Bronchus fibroblast of lung (primary cell): ENCODE results near the gene MYMK. TPM values are rescaled to one million over a fixed set of nuclear protein-coding genes. Genes with fewer than 3 reads are reported as not detected.

Source experiments
- total RNA-seq: library from RNA; depleted of rRNA; stranded (reverse); fragments of >200 nt; gene quantifications from 2 replicates; pipeline ENCODE4 v1.2.3, GENCODE V29; 2015

MYMK gene
- total RNA-seq, result not detected in 2 replicates

DNA sequence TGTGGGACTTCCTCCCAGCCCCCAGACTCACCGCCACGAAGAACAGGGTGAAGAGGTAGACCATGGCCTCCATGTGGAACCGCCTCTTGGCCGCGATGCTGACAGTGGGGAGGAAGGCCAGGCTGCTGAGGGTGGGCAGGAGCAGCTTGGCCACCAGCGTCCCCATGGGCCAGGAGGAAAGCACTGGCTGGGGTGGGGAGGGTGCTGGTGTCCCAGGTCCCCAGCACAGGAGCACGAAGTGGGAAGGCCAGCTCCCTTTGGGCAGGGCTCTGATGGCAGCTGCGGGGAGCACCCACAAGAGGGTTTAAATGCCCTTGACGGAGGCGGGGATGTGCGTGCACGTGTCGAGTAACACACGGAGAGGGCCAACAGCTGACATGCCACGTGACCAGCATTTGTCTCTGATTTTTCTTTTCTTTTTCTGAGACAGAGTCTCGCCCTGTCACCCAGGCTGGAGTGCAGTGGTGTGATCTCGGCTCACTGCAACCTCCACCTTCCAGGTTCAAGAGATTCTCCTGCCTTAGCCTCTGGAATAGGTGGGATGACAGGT, at the start of gene MYMK:
TSS of gene MYMK (minus strand) at position 281 of the 550 bp plus-strand sequence. CDS start at position 166, 115 bp downstream.

GRCh38 chr9:133534346-133535291, 9.9 kb upstream of the MYMK start, which contains the start of gene ADAMTSL2:
ADAMTSL2 (plus strand) TSS chr9:133534704; CDS start chr9:133536713, 2,009 bp downstream.

GRCh38 chr9:133478851-133479711, 45.7 kb downstream of the MYMK start, which contains the start of gene SLC2A6:
SLC2A6 (minus strand) TSS chr9:133479099; CDS start chr9:133479059, 40 bp downstream.

Other genes starting within 250 kb of the MYMK start
- not detected in 2 replicates for gene ABO, start 249.8 kb downstream of the MYMK start, total RNA-seq
- gene SURF6, start 188.8 kb downstream of the MYMK start, total RNA-seq, result 5.9 and 7.3 TPM in 2 replicates
- gene MED22, start 176.8 kb downstream of the MYMK start, total RNA-seq, result 17.7 and 18.6 TPM in 2 replicates
- 2,817 and 2,965 TPM in 2 replicates for gene RPL7A, start 176.7 kb downstream of the MYMK start, total RNA-seq
- gene SURF1, start 168.5 kb downstream of the MYMK start, total RNA-seq, result 38.3 and 43.6 TPM in 2 replicates
- 21.5 and 46.7 TPM in 2 replicates for gene SURF2, start 168.4 kb downstream of the MYMK start, total RNA-seq
- gene SURF4, start 148.9 kb downstream of the MYMK start, total RNA-seq, result 326 and 332 TPM in 2 replicates
- not detected in 2 replicates for gene STKLD1, start 148.6 kb downstream of the MYMK start, total RNA-seq
- 14.8 and 16.2 TPM in 2 replicates for gene REXO4, start 106.9 kb downstream of the MYMK start, total RNA-seq
- 0.89 and 1.2 TPM in 2 replicates for gene ADAMTS13, start 102.6 kb downstream of the MYMK start, total RNA-seq
- gene CACFD1, start 65.0 kb downstream of the MYMK start, total RNA-seq, result 3.4 and 3.5 TPM in 2 replicates
- gene SLC2A6, start 45.9 kb downstream of the MYMK start, total RNA-seq, result 20.0 and 21.0 TPM in 2 replicates
- not detected in 2 replicates for gene ADAMTSL2, start 9.7 kb upstream of the MYMK start, total RNA-seq
- gene FAM163B, start 84.4 kb upstream of the MYMK start, total RNA-seq, result not detected in 2 replicates
- not detected in 2 replicates for gene DBH, start 111.4 kb upstream of the MYMK start, total RNA-seq
- gene SARDH, start 213.4 kb upstream of the MYMK start, total RNA-seq, result 6.2 and 6.7 TPM in 2 replicates